DMS79 (cell line): ENCODE data around the gene CD109.
"Not testable (repeated sequence)": the region's sequence is repeated elsewhere in the genome, so short reads cannot be mapped to it uniquely, and the experiment has no call there.

ENCODE experiments used
- DNase-seq: peaks from one replicate; lab custom pipeline; 2025; lab: John Stamatoyannopoulos, UW

The CD109 gene

GRCh38 chr6:73688351-73688750 lies 7.7 kb upstream of the CD109 start:
- DNase-seq, result no peak

DNA sequence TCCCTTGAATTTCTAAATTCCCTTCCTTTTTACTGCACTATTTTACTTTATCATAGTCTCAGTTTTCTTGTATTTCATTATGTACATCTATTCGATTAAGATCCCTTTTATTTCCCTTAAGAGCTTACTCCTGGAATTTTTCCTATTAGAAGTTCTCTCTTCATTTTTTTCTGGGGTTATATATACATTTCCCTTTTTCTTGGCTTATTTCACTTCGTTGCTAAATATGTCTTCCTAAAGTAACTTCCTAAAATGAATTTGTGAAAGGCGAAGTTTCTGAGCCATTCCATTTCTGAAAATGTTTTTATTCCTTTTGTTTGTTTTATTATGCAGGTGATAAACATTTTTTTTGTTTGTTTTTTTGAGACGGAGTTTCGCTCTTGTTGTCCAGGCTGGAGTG lies 5.9 kb upstream of the CD109 start:
- no peak for DNase-seq

DNA sequence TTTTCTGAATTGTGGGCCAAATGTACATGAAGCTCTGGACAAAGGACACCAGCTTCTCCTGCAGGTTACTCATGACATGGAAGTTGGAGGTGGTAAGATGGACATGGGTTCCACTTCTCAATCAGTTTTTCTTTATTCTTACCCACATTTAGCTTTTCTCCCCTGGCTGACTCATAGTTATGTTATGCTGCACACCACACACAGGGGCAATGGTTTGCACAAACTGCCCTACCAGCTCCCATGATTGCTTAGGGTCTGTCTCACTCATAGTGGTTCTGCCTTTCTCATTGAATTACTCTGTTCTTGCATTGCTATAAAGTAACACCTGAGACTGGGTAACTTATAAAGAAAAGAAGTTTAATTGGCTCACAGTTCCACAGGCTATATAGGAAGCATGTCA lies 4.5 kb upstream of the CD109 start:
- no peak for DNase-seq

GRCh38 chr6:73694711-73695411 lies 1.1 kb upstream of the CD109 start:
- DNase-seq, result no peak

GRCh38 chr6:73696966-73697655 lies 1.1 kb downstream of the CD109 start:
- no peak for DNase-seq

DNA sequence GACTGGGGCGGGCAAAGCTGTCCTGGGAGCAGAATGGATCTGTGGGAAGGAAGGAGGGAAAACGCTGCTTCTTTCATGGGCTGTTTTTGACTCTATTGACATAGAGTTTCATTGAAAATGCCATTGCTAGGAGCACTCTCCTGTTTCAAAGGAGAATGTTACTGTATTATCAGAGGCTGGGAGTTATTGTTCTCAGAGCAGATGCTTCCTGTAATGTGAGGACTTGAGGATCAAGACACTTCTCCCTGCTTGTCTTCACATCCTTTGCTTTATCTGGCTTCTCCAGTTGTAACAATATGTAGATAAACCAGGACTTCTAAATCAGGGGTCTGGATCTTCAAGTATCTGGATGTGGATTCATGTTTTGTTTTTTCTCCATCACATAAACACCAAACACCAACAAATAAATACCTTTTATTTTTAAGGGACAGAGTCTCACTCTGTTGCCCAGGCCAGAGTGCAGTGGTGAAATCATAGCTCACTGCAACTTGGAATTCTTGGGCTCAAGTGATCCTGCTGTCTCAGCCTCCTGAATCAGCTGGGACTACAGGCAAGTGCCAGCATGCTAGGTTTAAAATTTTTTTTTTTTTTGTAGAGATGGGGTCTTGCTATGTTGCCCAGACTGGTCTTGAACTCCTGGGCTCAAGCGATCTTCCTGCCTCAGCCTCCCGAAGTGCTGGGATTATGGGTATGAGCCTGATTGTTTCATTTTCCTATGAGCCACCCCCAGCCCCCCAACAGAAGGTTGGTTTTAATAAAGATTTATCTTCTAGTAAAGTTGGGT lies 3.9 kb downstream of the CD109 start:
- DNase-seq, result no peak

GRCh38 chr6:73702444-73702843 lies 6.4 kb downstream of the CD109 start:
- DNase-seq, result no peak

- DNase-seq, result no peak
Observed at GRCh38 chr6:73703466-73703865, 7.5 kb downstream of the CD109 start.

GRCh38 chr6:73704260-73704659 lies 8.3 kb downstream of the CD109 start:
- no peak for DNase-seq

- DNase-seq, result no peak
Observed at GRCh38 chr6:73704798-73705197, 8.8 kb downstream of the CD109 start.

DNA sequence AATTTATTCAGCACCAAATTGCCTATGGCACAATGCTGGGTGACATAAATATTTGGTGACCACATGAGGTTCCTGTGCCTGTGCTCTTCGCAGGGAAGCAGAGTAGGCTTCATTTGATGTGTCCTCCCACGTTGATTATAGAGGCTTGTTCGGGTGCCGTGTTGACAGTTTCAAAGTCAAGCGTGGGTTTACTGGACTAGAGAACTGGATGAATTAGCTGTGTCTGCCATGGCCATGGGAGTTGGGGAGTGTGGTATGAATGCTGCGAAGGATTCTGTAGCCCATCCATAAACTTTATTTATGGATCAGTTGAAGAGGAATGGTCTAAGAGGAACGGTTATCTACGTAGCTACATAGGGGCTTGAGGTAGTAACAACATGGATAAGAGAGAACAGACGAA lies 11.0 kb downstream of the CD109 start:
- DNase-seq, result no peak

DNA sequence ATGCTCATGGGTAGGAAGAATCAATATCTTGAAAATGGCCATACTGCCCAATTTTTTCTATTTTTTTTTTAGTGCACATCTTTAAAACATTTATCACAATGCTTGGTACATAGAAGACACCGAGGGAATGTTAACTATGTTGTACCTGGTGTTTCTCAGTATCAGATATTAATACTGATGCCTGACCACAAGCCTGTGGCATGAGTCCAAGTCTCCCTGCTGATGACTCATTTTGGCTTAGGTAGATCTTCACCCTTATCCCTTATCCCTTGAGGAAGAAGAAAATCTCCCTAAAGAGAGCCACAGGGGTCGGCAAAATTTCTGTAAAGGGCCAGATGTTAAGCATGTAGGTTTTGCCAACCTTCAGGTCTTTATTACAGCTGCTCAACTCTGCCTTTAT lies 14.5 kb downstream of the CD109 start:
- DNase-seq, result no peak

DNA sequence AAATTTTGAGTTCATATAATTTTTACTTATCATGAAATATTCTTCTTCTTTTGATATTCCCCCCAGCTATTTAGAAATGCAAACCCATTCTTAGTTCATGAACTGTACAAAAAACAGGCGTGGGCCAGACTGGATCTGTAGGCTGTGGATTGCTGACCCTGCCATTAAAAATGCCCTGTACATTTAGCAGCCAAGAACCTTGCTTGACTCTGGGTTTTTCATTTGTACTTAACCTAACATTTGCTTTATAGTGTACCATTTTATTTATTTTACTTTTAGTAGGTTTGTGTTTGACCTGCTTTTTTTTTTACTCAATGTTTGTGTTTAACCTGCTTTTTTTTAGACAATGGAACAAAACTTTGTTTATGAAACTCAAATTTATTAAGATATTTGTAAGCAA lies 14.9 kb downstream of the CD109 start:
- DNase-seq, result no peak

- no peak for DNase-seq
Observed at GRCh38 chr6:73712535-73713173, 16.7 kb downstream of the CD109 start.

GRCh38 chr6:73713426-73714147 lies 17.6 kb downstream of the CD109 start:
- no peak for DNase-seq

DNA sequence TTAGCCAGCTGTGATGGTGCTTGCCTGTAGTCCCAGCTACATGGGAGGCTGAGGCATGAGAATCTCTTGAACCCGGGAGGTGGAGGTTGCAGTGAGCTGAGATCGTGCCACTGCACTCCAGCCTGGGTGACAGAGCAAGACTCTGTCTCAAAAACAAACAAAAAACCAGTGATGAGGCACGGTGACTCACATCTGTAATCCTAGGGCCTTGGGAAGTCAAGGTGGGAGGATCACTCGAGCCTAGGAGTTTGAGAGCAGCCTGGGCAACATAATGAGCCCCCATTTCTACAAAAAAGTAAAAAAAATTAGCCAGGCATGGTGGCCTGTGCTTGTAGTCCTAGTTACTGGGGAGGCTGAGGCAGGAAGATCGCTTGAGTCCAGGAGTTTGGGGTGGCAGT lies 19.1 kb downstream of the CD109 start:
- not testable (repeated sequence) for DNase-seq

DNA sequence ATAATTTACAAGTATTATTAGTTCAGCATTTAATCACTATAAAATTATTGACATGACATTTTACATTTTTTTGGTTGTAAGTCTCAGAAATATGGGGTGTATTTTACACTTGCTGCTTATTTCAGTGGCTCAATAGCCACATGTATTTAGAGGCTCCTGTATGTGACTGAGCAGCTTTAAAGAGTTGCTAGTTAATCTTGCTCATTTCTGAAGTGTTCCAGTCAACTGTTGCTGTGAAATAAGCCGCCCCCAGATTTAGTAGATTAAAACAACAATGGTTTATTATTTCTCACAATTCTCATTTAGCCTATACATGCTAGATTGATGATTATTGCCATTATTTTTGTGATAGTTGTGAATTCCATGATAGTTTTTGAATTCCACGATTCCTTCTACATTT lies 23.0 kb downstream of the CD109 start:
- DNase-seq, result no peak

GRCh38 chr6:73722318-73723060 lies 26.5 kb downstream of the CD109 start:
- DNase-seq, result no peak

GRCh38 chr6:73723480-73723879 lies 27.5 kb downstream of the CD109 start:
- not testable (repeated sequence) for DNase-seq

DNA sequence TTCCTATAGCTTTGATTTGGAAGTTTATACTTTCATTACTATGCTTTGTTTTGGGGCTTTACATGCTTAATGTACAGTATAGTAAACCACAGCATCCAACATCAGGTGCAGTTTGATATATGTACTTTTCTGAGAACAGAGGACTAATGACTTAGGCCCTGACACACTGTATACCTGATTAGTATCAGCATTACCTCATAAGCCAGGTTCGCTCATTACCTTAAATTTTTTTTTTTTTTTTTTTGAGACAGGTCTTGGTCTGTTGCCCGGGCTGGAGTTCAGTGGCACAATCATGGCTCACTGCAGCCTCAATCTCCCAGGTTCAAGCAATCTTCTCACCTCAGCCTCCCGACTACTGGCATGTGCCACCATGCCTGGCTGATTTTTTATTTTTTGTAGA lies 28.4 kb downstream of the CD109 start:
- DNase-seq, result no peak

- DNase-seq, result not testable (repeated sequence)
Observed at GRCh38 chr6:73725192-73725591, 29.2 kb downstream of the CD109 start.
